Pancreas (tissue), 10 donors: Measurements from ENCODE around the gene PNPT1. TPM values are rescaled to one million over a fixed set of nuclear protein-coding genes. Genes with fewer than 3 reads are reported as not detected.
A peak's percentile ranks its signal among the peaks of the same experiment; 100 is the strongest.
"Not testable (repeated sequence)": the region's sequence is repeated elsewhere in the genome, so short reads cannot be mapped to it uniquely, and the experiment has no call there.

Experiments
- ATAC-seq, 4 donors: fragments of 200-7000 bp; cut with Tn5 transposase; one replicate each; pipeline versions ENCODE4 v1.8.0 to v1.9.1; 2020; ENCODE audit warnings: mild to moderate bottlenecking in 4 of 4, moderate library complexity in 4 of 4
- DNase-seq, 6 donors: peaks; one replicate each; pipeline ENCODE4 v3.0.0-alpha.2; 2020
- FAIRE-seq: peaks from 2 replicates; lab custom pipeline; 2012; peaks lifted over from hg19 to GRCh38; lab: Jason Lieb, UNC
- H3K27ac ChIP-seq, 4 donors: fragments of 200-600 bp; sonication (generic); 1 replicate in 3 of 4; 2 replicates in 1 of 4; pipeline versions ENCODE4 v1.5.0 to v1.8.0; 2020
- H3K27me3 ChIP-seq, 4 donors: fragments of 200-600 bp; one replicate each; pipeline ENCODE4 v1.8.0; 2021
- H3K36me3 ChIP-seq, 3 donors: fragments of 200-600 bp; sonication (generic) in 1 of 3; one replicate each; pipeline versions ENCODE4 v1.5.0 to v1.8.0; 2020 to 2021
- H3K4me1 ChIP-seq, 3 donors: fragments of 200-600 bp; one replicate each; pipeline ENCODE4 v1.8.0; 2021
- H3K4me3 ChIP-seq, 4 donors: fragments of 200-600 bp; sonication (generic) in 2 of 4; one replicate each; pipeline versions ENCODE4 v1.5.0 to v1.8.0; 2020 to 2021
- H3K9me3 ChIP-seq, 4 donors: fragments of 200-600 bp; one replicate each; pipeline ENCODE4 v1.8.0; 2021
- WGBS, 2 donors: extraction: QIAGEN DNeasy Blood & Tissue Kit; methylation state at CpG; one replicate each; pipeline ENCODE4 v1.1.7; 2013; 5-methylcytosine and 5-hydroxymethylcytosine counted together
- intact Hi-C, 3 donors: fragments of 100-400 bp; cut with DNase I; formaldehyde crosslinking; loops; one replicate each; pipeline versions ENCODE4 v1.11.1 to v1.14.2; 2022
- polyA plus RNA-seq, 2 donors: library from polyadenylated mRNA; stranded (reverse); fragments of 200-250 nt; gene quantifications; one replicate each; pipeline ENCODE4 v1.2.3, GENCODE V29; 2013
- total RNA-seq, 6 donors: library from RNA; stranded (reverse); fragmentation: NEBNext Ultra II Directional in 4 of 6; extraction: Animal tissue kit (Norgen Biotek cat#: 25700) in 4 of 6; gene quantifications; one replicate each; pipeline versions ENCODE4 v1.2.1 to v1.2.4, GENCODE V29; 2021 to 2023
- TF ChIP-seq, protein P1 (sequence below), 4 donors: fragments of 200-600 bp; sonication (generic) in 3 of 4; IDR thresholded peaks; one replicate each; pipeline versions ENCODE4 v1.5.0 to v1.8.0; 2021; ENCODE audit warnings: antibody characterized with exemption in 4 of 4
- donor health status: healthy with polysubstance abuse.
- donor health status: DM: no; HTN: no; CAD: no; lungs with moderate emphysema.
- donor health status: DM: no; HTN: no; CAD: no.
- donor health status: control.
- donor health status: control.
- donor health status: Bipolar disorder and iron deficiency.
- donor health status: DM: yes; HTN: yes; CAD: no.
- donor health status: DM: no; HTN: no; CAD: no.
- donor health status: DM: no; HTN: no; CAD: no.
- donor health status: DM: yes; HTN: yes; CAD: no.

Gene PNPT1
- total RNA-seq (10 to 100 TPM in 5 of 6 donors, 1 to 10 TPM in 1; 8.9 to 17.6 (median 13.8) TPM), polyA plus RNA-seq (1 to 10 TPM; 5.5 to 7.5 TPM)

DNA sequence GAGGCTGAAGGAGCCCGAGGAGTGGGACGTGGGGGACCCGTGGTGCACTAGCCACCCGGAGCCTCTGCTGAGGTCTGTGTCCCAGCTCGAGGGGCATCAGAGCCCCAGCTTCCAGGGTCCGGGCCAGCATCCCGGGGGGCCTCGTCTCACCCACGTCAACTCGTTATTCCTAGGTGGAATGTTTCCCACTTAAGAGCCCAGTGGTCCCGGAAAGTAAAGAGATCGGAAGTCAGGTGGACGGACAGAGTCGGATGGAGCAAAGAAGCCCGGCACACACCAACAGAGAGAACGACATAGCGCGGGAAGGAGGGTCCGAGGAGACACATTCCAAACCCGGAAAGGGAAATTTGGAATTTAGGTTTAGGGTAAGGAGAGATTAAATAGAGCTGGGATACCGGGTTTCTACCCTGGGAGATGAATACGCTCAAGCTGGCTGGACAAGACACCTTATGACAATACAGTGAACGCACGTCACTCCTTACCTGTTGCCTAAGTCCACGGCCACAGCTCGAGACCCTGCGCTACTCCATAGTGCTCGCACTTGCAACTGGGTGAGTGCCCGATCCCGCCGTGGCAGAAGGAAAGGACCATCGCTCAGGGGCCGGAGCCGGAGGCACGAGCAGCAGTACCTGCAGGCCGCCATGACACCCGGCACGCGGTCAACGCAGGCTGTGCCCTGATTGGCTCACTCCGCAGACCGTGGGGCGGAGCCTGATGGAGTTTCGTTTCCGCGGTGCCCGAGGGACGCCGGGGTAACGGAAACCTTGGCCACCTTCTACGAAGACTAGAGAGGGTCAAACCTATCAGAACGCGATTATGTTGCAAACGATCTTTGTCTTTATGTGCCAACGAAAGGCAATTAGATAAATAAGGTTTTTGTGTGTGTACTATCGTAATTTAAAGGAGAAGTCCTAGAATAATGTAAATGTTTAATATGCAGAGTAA, at the start of gene PNPT1:
TSS of gene PNPT1 (minus strand) at position 664 of the 945 bp plus-strand sequence. CDS start at position 643, 21 bp downstream.
- Histone ChIP-seq H3K36me3 (no peaks in the 10 kb centered on the region), H3K27ac (peak within 1 kb of the TSS in 1 of 4 donors; percentile 7), H3K27me3 (no peaks in the 10 kb centered on the region), H3K9me3 (no peaks in the 10 kb centered on the region), H3K4me1 (no peaks in the 10 kb centered on the region), H3K4me3 (peak within 1 kb of the TSS; percentile 73 to 96 (median 88))
- TF ChIP-seq, protein P1, sequence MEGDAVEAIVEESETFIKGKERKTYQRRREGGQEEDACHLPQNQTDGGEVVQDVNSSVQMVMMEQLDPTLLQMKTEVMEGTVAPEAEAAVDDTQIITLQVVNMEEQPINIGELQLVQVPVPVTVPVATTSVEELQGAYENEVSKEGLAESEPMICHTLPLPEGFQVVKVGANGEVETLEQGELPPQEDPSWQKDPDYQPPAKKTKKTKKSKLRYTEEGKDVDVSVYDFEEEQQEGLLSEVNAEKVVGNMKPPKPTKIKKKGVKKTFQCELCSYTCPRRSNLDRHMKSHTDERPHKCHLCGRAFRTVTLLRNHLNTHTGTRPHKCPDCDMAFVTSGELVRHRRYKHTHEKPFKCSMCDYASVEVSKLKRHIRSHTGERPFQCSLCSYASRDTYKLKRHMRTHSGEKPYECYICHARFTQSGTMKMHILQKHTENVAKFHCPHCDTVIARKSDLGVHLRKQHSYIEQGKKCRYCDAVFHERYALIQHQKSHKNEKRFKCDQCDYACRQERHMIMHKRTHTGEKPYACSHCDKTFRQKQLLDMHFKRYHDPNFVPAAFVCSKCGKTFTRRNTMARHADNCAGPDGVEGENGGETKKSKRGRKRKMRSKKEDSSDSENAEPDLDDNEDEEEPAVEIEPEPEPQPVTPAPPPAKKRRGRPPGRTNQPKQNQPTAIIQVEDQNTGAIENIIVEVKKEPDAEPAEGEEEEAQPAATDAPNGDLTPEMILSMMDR (IDR thresholded peaks at IDR 0.05) = no peak
- peak; percentile 92 to 96 (median 94) for DNase-seq
- WGBS, 2 donors = 0 to 1% methylated on average over 56 of the region's 56 CpGs
- intact Hi-C loops = no loop called here
- ATAC-seq = peak; percentile 100
- FAIRE-seq = peak; percentile 90

- Histone ChIP-seq H3K4me1 (no peaks in the 10 kb centered on the region), H3K36me3 (no peaks in the 10 kb centered on the region), H3K27me3 (no peaks in the 10 kb centered on the region), H3K4me3 (no peak overlapping the region), H3K27ac (no peak overlapping the region), H3K9me3 (no peaks in the 10 kb centered on the region)
- TF ChIP-seq, protein P1 (IDR thresholded peaks at IDR 0.05) = no peak
- no peak for FAIRE-seq
- DNase-seq = no peak
- ATAC-seq = no peak
- intact Hi-C loops = no loop called here
- 81 to 88% methylated on average over 3 of the region's 3 CpGs for WGBS, 2 donors
Observed at GRCh38 chr2:55742996-55743395, 49.4 kb upstream of the PNPT1 start.

DNA sequence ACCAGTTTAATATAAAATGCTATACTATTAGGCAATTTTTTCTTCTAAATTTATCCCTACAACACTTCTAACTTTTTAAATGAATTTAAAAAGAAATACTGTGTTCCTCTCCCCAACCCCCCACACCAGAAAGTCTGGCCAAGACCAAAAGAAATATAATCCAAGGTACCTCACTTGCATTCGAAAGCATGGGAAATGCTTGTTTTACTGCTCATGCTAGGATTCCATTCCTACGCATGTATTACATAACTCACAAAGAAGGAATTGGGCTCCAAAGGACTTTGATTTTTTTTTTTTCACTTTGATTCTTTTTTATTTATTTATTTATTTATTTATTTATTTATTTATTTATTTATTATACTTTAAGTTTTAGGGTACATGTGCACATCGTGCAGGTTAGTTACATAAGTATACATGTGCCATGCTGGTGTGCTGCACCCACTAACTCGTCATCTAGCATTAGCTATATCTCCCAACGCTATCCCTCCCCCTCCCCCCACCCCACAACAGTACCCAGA, 42.4 kb upstream of the PNPT1 start:
- ATAC-seq = not testable (repeated sequence)

DNA sequence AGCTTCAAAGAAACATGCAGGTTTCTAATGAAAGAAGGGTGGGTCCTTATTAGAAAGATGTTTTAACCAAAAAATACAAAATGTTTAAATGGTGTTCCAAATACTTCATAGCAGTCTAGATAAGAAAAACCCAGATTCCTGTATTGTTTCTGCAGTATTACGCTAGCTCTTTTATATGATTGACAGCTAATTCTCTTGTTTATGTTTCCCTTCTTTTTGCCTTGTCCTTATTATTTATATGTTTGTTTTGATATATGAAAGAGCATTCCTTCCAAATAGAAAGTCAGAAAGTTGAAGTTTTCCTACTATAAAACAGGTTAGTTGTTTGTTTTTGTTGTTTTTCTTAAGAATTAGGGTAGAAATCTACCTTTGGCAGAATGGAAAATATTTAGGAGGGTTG, 41.1 kb upstream of the PNPT1 start:
- ATAC-seq (no peak), DNase-seq (no peak), FAIRE-seq (no peak)
- Histone ChIP-seq H3K4me3 (no peak overlapping the region), H3K27me3 (no peaks in the 10 kb centered on the region), H3K9me3 (no peaks in the 10 kb centered on the region), H3K36me3 (no peaks in the 10 kb centered on the region), H3K4me1 (no peaks in the 10 kb centered on the region), H3K27ac (no peak overlapping the region)
- 89 to 90% methylated on average over 1 of the region's 1 CpG for WGBS, 2 donors
- TF ChIP-seq, protein P1 (IDR thresholded peaks at IDR 0.05) = no peak
- intact Hi-C loops = no loop called here

More for the DNA sequence above, 42.4 kb upstream of the PNPT1 start:
- H3K36me3 ChIP-seq, H3K4me3 ChIP-seq, H3K4me1 ChIP-seq, H3K9me3 ChIP-seq, intact Hi-C loops, DNase-seq, H3K27ac ChIP-seq, H3K27me3 ChIP-seq, FAIRE-seq: not testable (repeated sequence)
- WGBS, 2 donors = 85 to 86% methylated on average over 5 of the region's 5 CpGs

- ATAC-seq (no peak), DNase-seq (no peak), FAIRE-seq (no peak)
- Histone ChIP-seq H3K27ac (no peak overlapping the region), H3K36me3 (no peaks in the 10 kb centered on the region), H3K9me3 (no peaks in the 10 kb centered on the region), H3K4me3 (no peak overlapping the region), H3K4me1 (no peaks in the 10 kb centered on the region), H3K27me3 (no peaks in the 10 kb centered on the region)
- WGBS, 2 donors = 9 to 11% methylated on average over 1 of the region's 1 CpG
- TF ChIP-seq, protein P1 (IDR thresholded peaks at IDR 0.05) = no peak
- intact Hi-C loops = no loop called here
Observed at GRCh38 chr2:55733335-55733734, 39.7 kb upstream of the PNPT1 start.
